Measurements from ENCODE around the gene PAX2.

Gene PAX2

GRCh38 chr10:100858747-100859483 lies 113.5 kb downstream of the PAX2 start:
- no peaks in the 10 kb centered on the region for H3K4me1 ChIP-seq (ENCODE audit: control insufficient read depth, low read depth, low read length)
- no peaks in the 10 kb centered on the region for H3K36me3 ChIP-seq (ENCODE audit: control insufficient read depth, low read depth, low read length)
- no peak overlapping the region for H3K9ac ChIP-seq (ENCODE audit: low read length)
- no peak overlapping the region for H3K27ac ChIP-seq (ENCODE audit: low read length)
- H3K4me3 ChIP-seq (ENCODE audit: low read length): no peak overlapping the region
- no peaks in the 10 kb centered on the region for H3K9me3 ChIP-seq (ENCODE audit: control insufficient read depth, low read depth, low read length)
- H3K27me3 ChIP-seq (ENCODE audit: control insufficient read depth, insufficient read depth, low read length): peaks cover 32% of the 10 kb centered on the region

- H3K9ac ChIP-seq (ENCODE audit: low read length): no peak overlapping the region
- no peaks in the 10 kb centered on the region for H3K36me3 ChIP-seq (ENCODE audit: control insufficient read depth, low read depth, low read length)
- no peak overlapping the region for H3K4me3 ChIP-seq (ENCODE audit: low read length)
- H3K27ac ChIP-seq (ENCODE audit: low read length): no peak overlapping the region
- no peaks in the 10 kb centered on the region for H3K4me1 ChIP-seq (ENCODE audit: control insufficient read depth, low read depth, low read length)
- H3K9me3 ChIP-seq (ENCODE audit: control insufficient read depth, low read depth, low read length): no peaks in the 10 kb centered on the region
- peaks cover 32% of the 10 kb centered on the region for H3K27me3 ChIP-seq (ENCODE audit: control insufficient read depth, insufficient read depth, low read length)
These were observed 114.0 kb downstream of the PAX2 start for GRCh38 chr10:100859484-100859763.

- no peak overlapping the region for H3K9ac ChIP-seq (ENCODE audit: low read length)
- H3K4me3 ChIP-seq (ENCODE audit: low read length): no peak overlapping the region
- H3K4me1 ChIP-seq (ENCODE audit: control insufficient read depth, low read depth, low read length): peaks cover 9% of the 10 kb centered on the region
- H3K9me3 ChIP-seq (ENCODE audit: control insufficient read depth, low read depth, low read length): no peaks in the 10 kb centered on the region
- no peak overlapping the region for H3K27ac ChIP-seq (ENCODE audit: low read length)
- H3K36me3 ChIP-seq (ENCODE audit: control insufficient read depth, low read depth, low read length): no peaks in the 10 kb centered on the region
- H3K27me3 ChIP-seq (ENCODE audit: control insufficient read depth, insufficient read depth, low read length): peaks cover 48% of the 10 kb centered on the region
These were observed 118.1 kb downstream of the PAX2 start for GRCh38 chr10:100863433-100863832.

DNA sequence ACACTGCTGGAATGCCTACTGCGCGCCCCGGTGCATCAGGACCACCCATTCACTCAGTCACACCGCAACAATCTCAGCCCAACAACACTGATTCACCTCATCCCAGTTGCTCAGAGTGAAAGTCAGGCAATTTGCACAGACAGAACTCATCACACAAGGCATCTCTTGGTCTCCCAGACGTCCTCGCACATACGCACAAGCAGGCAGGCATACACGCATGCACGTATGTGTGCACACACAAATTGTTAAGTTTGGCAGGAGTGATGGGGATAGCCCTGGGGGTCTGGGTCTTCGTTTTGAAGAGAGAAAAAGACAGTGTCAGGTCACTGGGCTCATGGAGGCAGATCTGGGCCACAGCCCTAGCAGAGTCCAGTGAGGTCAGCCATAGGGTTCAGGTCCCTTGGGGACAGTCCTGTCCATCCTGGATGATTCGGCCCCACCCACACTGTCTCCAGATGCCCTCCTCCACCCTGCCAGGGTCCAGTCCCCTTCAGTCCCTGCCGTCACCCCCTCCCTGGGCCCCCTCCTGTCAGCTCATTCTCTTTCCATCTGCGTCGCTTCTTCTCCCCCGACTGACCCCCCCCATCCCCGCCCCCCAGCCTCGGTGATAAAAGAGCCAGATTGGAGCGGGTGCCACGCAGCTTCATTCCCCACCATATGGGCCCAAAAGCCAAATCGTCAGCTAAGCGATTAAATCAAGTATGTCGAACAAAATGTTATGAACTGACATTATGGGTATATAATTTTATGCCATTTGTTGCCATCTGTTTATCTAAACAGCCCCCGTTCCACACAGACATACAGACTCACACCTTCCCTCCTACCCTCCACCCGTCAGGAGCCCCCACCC lies 118.9 kb downstream of the PAX2 start:
- Histone ChIP-seq H3K9ac (ENCODE audit: low read length) (no peak overlapping the region), H3K4me3 (ENCODE audit: low read length) (no peak overlapping the region), H3K9me3 (ENCODE audit: control insufficient read depth, low read depth, low read length) (no peaks in the 10 kb centered on the region), H3K27ac (ENCODE audit: low read length) (no peak overlapping the region), H3K36me3 (ENCODE audit: control insufficient read depth, low read depth, low read length) (no peaks in the 10 kb centered on the region), H3K27me3 (ENCODE audit: control insufficient read depth, insufficient read depth, low read length) (peaks cover 45% of the 10 kb centered on the region), H3K4me1 (ENCODE audit: control insufficient read depth, low read depth, low read length) (peaks cover 9% of the 10 kb centered on the region)

DNA sequence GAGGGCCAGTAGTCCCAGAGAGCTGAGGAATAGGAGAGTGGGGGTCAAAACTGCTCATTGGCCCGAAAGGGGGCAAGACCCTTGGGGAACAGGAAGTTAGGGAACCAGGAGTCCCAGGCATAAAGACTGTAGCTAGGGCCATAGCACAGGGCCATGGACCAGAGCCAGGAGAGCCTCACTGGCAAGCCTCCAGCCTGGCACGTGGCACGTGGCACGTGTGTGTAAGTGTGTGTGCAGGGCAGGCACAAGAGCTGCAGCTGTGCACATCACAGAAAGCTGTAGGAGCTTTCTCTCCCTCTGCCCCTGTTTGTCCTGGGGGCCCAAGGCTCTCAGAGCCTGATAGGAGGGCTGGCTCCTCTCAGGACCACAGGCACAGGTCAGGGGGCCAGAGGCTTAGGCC lies 119.6 kb downstream of the PAX2 start:
- H3K27me3 ChIP-seq (ENCODE audit: control insufficient read depth, insufficient read depth, low read length): peaks cover 44% of the 10 kb centered on the region

DNA sequence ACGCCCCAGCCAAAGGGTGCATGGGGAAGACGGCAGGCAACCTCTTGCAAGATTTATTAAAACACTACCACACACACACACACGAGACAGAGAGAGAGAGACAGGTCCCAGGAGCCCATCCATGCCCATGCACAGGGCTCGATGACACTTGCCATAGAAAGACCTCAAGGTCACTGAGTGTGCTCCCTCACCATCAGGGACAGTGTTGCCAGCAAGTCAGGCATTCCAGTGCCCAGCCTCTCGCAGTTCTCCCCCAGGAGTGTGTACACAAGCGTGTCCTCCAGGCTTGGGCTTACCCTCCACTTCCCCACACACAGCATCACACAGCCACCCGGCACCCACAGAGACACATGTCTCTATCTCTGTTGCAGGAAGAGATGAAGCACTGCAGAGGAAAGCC lies 120.6 kb downstream of the PAX2 start:
- Histone ChIP-seq H3K36me3 (ENCODE audit: control insufficient read depth, low read depth, low read length) (no peaks in the 10 kb centered on the region), H3K4me1 (ENCODE audit: control insufficient read depth, low read depth, low read length) (peaks cover 9% of the 10 kb centered on the region), H3K27me3 (ENCODE audit: control insufficient read depth, insufficient read depth, low read length) (peaks cover 46% of the 10 kb centered on the region), H3K4me3 (ENCODE audit: low read length) (peak overlapping the region; percentile 31), H3K9ac (ENCODE audit: low read length) (no peak overlapping the region), H3K27ac (ENCODE audit: low read length) (no peak overlapping the region), H3K9me3 (ENCODE audit: control insufficient read depth, low read depth, low read length) (no peaks in the 10 kb centered on the region)

More for the DNA sequence above, 119.6 kb downstream of the PAX2 start:
- H3K36me3 ChIP-seq (ENCODE audit: control insufficient read depth, low read depth, low read length): no peaks in the 10 kb centered on the region
- no peaks in the 10 kb centered on the region for H3K9me3 ChIP-seq (ENCODE audit: control insufficient read depth, low read depth, low read length)
- H3K9ac ChIP-seq (ENCODE audit: low read length): no peak overlapping the region
- H3K4me3 ChIP-seq (ENCODE audit: low read length): no peak overlapping the region
- no peak overlapping the region for H3K27ac ChIP-seq (ENCODE audit: low read length)
- H3K4me1 ChIP-seq (ENCODE audit: control insufficient read depth, low read depth, low read length): peaks cover 9% of the 10 kb centered on the region

DNA sequence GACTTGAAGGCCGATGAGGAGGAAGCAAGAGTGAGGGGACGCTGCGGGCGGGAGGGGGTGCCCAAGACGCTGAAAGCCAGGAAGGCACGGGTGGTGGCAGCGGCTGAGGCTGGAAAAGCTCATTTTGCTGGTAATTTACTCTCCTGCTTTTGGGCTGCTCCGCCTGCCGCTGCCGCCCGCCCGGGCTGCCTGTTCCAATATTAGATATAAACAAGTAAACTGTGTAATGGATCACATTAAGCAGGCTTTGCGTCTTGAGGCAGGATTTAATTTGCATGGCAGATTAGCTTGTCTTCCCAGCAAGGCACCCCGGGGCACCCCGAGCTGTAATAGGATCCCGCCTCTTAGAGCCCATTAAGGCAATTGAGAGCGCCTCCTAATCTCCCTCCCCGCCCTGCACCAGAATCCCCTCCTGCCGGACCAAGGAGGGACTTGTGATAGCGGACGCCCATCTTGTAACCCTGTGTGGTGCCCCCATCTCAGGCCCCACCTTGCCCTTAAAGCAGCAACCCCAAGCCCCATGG lies 121.3 kb downstream of the PAX2 start:
- H3K36me3 ChIP-seq (ENCODE audit: control insufficient read depth, low read depth, low read length): no peaks in the 10 kb centered on the region
- peaks cover 45% of the 10 kb centered on the region for H3K27me3 ChIP-seq (ENCODE audit: control insufficient read depth, insufficient read depth, low read length)
- H3K9ac ChIP-seq (ENCODE audit: low read length): no peak overlapping the region
- H3K27ac ChIP-seq (ENCODE audit: low read length): no peak overlapping the region
- no peaks in the 10 kb centered on the region for H3K9me3 ChIP-seq (ENCODE audit: control insufficient read depth, low read depth, low read length)
- peaks cover 9% of the 10 kb centered on the region for H3K4me1 ChIP-seq (ENCODE audit: control insufficient read depth, low read depth, low read length)
- peak overlapping the region; percentile 47 for H3K4me3 ChIP-seq (ENCODE audit: low read length)

GRCh38 chr10:100867261-100867963 lies 122.0 kb downstream of the PAX2 start:
- no peak overlapping the region for H3K27ac ChIP-seq (ENCODE audit: low read length)

DNA sequence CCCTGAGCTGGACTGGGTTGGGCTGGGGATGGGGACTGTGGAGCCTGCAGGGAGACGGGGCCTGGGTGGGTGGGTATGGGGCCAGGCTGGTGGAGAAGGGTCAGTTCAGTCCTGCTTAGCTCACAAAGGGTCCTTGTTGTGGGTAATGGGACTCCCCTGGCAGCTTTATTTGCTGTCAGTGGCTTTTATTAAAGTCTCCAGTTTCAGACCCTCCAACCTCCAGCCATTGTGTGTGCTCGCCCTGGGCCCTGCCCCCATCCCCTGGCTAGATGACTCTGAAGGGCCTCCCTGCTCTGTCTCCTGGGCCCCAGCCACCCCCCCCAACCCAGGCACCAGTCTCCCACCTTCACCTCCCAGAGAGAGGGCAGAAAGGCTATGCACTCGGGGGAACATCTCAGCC lies 123.0 kb downstream of the PAX2 start:
- H3K9me3 ChIP-seq (ENCODE audit: control insufficient read depth, low read depth, low read length): no peaks in the 10 kb centered on the region
- peaks cover 49% of the 10 kb centered on the region for H3K27me3 ChIP-seq (ENCODE audit: control insufficient read depth, insufficient read depth, low read length)
- peaks cover 9% of the 10 kb centered on the region for H3K4me1 ChIP-seq (ENCODE audit: control insufficient read depth, low read depth, low read length)
- H3K4me3 ChIP-seq (ENCODE audit: low read length): no peak overlapping the region
- H3K9ac ChIP-seq (ENCODE audit: low read length): no peak overlapping the region
- H3K27ac ChIP-seq (ENCODE audit: low read length): no peak overlapping the region
- no peaks in the 10 kb centered on the region for H3K36me3 ChIP-seq (ENCODE audit: control insufficient read depth, low read depth, low read length)

More at GRCh38 chr10:100867261-100867963, 122.0 kb downstream of the PAX2 start:
- no peak overlapping the region for H3K4me3 ChIP-seq (ENCODE audit: low read length)
- H3K9ac ChIP-seq (ENCODE audit: low read length): no peak overlapping the region
- H3K36me3 ChIP-seq (ENCODE audit: control insufficient read depth, low read depth, low read length): no peaks in the 10 kb centered on the region
- H3K9me3 ChIP-seq (ENCODE audit: control insufficient read depth, low read depth, low read length): no peaks in the 10 kb centered on the region
- peaks cover 40% of the 10 kb centered on the region for H3K27me3 ChIP-seq (ENCODE audit: control insufficient read depth, insufficient read depth, low read length)
- peaks cover 9% of the 10 kb centered on the region for H3K4me1 ChIP-seq (ENCODE audit: control insufficient read depth, low read depth, low read length)

DNA sequence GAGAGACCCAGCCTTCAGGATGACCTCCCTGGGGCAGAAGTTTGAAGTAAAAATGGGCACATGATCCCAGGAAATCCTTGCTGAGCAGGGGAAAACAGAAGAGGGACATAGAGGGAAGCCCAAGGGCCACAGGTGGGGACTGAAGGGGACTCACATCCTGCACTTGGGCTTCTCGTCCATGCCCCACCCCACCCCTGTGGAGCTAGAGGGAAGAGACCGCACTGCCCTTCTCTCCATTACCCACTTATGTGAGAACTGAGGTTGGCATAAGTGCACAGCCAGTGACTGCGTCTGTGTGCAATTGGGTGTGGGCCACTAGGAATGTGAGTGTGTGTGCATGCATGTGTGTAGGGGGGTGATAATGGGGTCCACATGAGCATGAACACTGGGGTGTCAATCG lies 124.0 kb downstream of the PAX2 start:
- H3K27me3 ChIP-seq (ENCODE audit: control insufficient read depth, insufficient read depth, low read length): peaks cover 51% of the 10 kb centered on the region
- H3K27ac ChIP-seq (ENCODE audit: low read length): no peak overlapping the region
- H3K4me1 ChIP-seq (ENCODE audit: control insufficient read depth, low read depth, low read length): peaks cover 17% of the 10 kb centered on the region
- no peaks in the 10 kb centered on the region for H3K9me3 ChIP-seq (ENCODE audit: control insufficient read depth, low read depth, low read length)
- no peak overlapping the region for H3K4me3 ChIP-seq (ENCODE audit: low read length)
- no peaks in the 10 kb centered on the region for H3K36me3 ChIP-seq (ENCODE audit: control insufficient read depth, low read depth, low read length)
- H3K9ac ChIP-seq (ENCODE audit: low read length): no peak overlapping the region

DNA sequence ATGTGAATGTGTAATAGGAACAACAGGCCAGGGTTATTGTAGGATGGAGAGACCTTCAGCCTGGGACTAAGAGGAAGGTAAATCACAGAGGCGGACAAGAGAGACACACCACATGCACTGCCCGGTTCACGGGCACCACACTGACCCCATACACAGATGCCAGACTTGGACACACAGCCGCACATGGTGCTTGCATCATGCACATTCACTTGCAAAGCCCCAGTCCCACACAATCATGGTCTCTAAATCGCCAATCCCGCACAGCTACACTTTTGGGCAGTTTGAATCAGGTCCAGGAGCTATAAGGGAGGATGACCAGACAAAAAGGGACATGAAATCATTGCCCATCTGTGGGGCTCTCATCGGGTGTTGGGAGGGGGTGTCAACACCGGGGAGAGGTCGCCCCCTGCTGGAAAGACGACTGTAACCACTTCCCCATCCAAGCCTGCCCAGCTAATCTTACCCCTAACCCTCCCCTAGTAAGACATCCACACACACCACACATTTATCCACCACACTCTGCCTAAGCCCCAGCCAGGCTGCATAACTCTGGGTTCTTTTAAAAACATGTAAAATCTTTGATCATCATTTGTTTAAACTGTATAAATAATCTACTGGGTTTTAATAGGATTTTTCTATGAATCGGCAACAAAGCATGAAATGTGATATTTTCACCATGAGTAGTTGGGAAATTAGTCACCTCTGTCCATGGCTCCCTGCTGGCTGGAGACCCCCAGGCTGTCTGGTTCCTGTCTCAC lies 126.8 kb downstream of the PAX2 start:
- H3K36me3 ChIP-seq (ENCODE audit: control insufficient read depth, low read depth, low read length): no peaks in the 10 kb centered on the region
- H3K27me3 ChIP-seq (ENCODE audit: control insufficient read depth, insufficient read depth, low read length): peaks cover 43% of the 10 kb centered on the region
- H3K4me1 ChIP-seq (ENCODE audit: control insufficient read depth, low read depth, low read length): peaks cover 8% of the 10 kb centered on the region
- no peak overlapping the region for H3K9ac ChIP-seq (ENCODE audit: low read length)
- no peaks in the 10 kb centered on the region for H3K9me3 ChIP-seq (ENCODE audit: control insufficient read depth, low read depth, low read length)
- H3K4me3 ChIP-seq (ENCODE audit: low read length): no peak overlapping the region
- H3K27ac ChIP-seq (ENCODE audit: low read length): no peak overlapping the region
